GM12878 (cell line): ENCODE data around the gene ARHGEF33. TPM values are rescaled to one million over a fixed set of nuclear protein-coding genes. Genes with fewer than 3 reads are reported as not detected.

Experiments used
- ATAC-seq: fragments of 200-7000 bp; cut with Tn5 transposase; 3 replicates; pipeline ENCODE4 v1.9.1; 2020; ENCODE audit warnings: mild to moderate bottlenecking, moderate library complexity
- BruUV-seq: library from RNA; stranded (reverse); fragments of 400-500 nt; replicated peaks from 2 replicates; lab custom pipeline; 2021; lab: Mats Ljungman, UMichigan
- CTCF ChIA-PET: fragments of 300-600 bp; sonication (Branson Sonifier 250); formaldehyde crosslinking; extraction: SDS; loops from one replicate; lab custom pipeline; 2021; ENCODE audit warnings: inconsistent platforms; lab: Yijun Ruan, JAX
- POLR2A ChIA-PET: fragments of 350-600 bp; formaldehyde crosslinking; extraction: SDS; loops from one replicate; lab custom pipeline; 2021; ENCODE audit warnings: inconsistent platforms; lab: Charles Lee
- RAD21 ChIA-PET: fragments of 300-600 bp; sonication (Branson Sonifier 250); formaldehyde crosslinking; loops from one replicate; lab custom pipeline; 2023; ENCODE audit warnings: antibody characterized with exemption; ENCODE audit not compliant: unreplicated experiment; lab: Charles Lee
- SMC1A ChIA-PET: fragments of 300-600 bp; sonication (Branson Sonifier 250); formaldehyde crosslinking; loops from one replicate; lab custom pipeline; 2023; ENCODE audit not compliant: unreplicated experiment, uncharacterized antibody; lab: Charles Lee
- DNase-seq: peaks from one replicate; pipeline ENCODE4 v3.0.0-alpha.2; 2011; ENCODE audit warnings: low read depth, low spot score
- FAIRE-seq: peaks from 3 replicates; lab custom pipeline; 2011; peaks lifted over from hg19 to GRCh38; lab: Jason Lieb, UNC
- H2AFZ ChIP-seq: 2 replicates; pipeline ENCODE4 v1.6.0; 2011; ENCODE audit warnings: low read depth, low read length, control low read depth; ENCODE audit not compliant: control insufficient read depth
- H3K27ac ChIP-seq: 2 replicates; pipeline ENCODE4 v1.5.1; 2011; ENCODE audit warnings: control low read depth; ENCODE audit not compliant: control insufficient read depth, insufficient read depth
- H3K27me3 ChIP-seq, 2 experiments: replicated peaks in 1 of 2; 2 replicates each; pipeline versions ENCODE4 v1.6.0 to v1.6.1; 2011; ENCODE audit warnings: low read length in 1 of 2; ENCODE audit not compliant: control insufficient read depth in 2 of 2, insufficient read depth in 2 of 2
- H3K36me3 ChIP-seq, 2 experiments: 2 replicates each; pipeline ENCODE4 v1.5.1; 2011; ENCODE audit warnings: low read length in 1 of 2; ENCODE audit not compliant: control insufficient read depth in 2 of 2, insufficient read depth in 2 of 2
- H3K4me1 ChIP-seq: 2 replicates; pipeline ENCODE4 v1.6.1; 2011; ENCODE audit warnings: mild to moderate bottlenecking, low read length, moderate library complexity, mixed read lengths; ENCODE audit not compliant: control insufficient read depth, insufficient read depth
- H3K4me2 ChIP-seq: 2 replicates; pipeline ENCODE4 v1.6.0; 2011; ENCODE audit warnings: control low read depth; ENCODE audit not compliant: control insufficient read depth, insufficient read depth
- H3K4me3 ChIP-seq: fragments of 200-600 bp; sonication (generic); 2 replicates; pipeline ENCODE4 v1.5.1; 2016
- H3K79me2 ChIP-seq: 2 replicates; pipeline ENCODE4 v1.6.0; 2011; ENCODE audit warnings: low read length; ENCODE audit not compliant: control insufficient read depth, insufficient read depth
- H3K9ac ChIP-seq: 2 replicates; pipeline ENCODE4 v1.8.0; 2011; ENCODE audit warnings: low read length, control low read depth, mixed read lengths; ENCODE audit not compliant: control insufficient read depth, insufficient read depth
- H3K9me3 ChIP-seq: replicated peaks from 3 replicates; pipeline ENCODE4 v1.5.1; 2011; ENCODE audit warnings: mild to moderate bottlenecking, low read length; ENCODE audit not compliant: control insufficient read depth, insufficient read depth
- H4K20me1 ChIP-seq: 2 replicates; pipeline ENCODE4 v1.6.0; 2011; ENCODE audit not compliant: control insufficient read depth, insufficient read depth
- BACH1 ChIP-seq: fragments of 450-650 bp; IDR thresholded peaks from 2 replicates; pipeline ENCODE4 v1.6.1; 2017; ENCODE audit warnings: mild to moderate bottlenecking, borderline replicate concordance
- NFIC ChIP-seq: IDR thresholded peaks from 2 replicates; pipeline ENCODE4 v1.6.1; 2012; ENCODE audit warnings: low read depth, mild to moderate bottlenecking, inconsistent platforms, low read length, moderate library complexity
- RAD51 ChIP-seq: fragments of 450-650 bp; IDR thresholded peaks from 2 replicates; pipeline ENCODE4 v1.6.1; 2016; ENCODE audit warnings: moderate library complexity, mild to moderate bottlenecking, inconsistent platforms
- STAT3 ChIP-seq: IDR thresholded peaks from 2 replicates; pipeline ENCODE4 v1.6.1; 2011; ENCODE audit warnings: low read depth, low read length, improper control_type of control experiment
- TAF1 ChIP-seq: IDR thresholded peaks from 2 replicates; pipeline ENCODE4 v1.6.1; 2011; ENCODE audit warnings: mild to moderate bottlenecking, low read depth, low read length, borderline replicate concordance
- WGBS: methylation state at CpG from one replicate; pipeline ENCODE4 v1.1.6; 2016; ENCODE audit warnings: low lambda C conversion rate; ENCODE audit not compliant: insufficient replicate concordance, insufficient coverage; ENCODE audit errors: missing lambda C conversion rate; 5-methylcytosine and 5-hydroxymethylcytosine counted together
- in situ Hi-C: fragments of 300-500 bp; cut with MboI; formaldehyde crosslinking; loops from 9 replicates; pipeline ENCODE4 v1.14.3; 2018; ENCODE audit warnings: mixed read lengths
- intact Hi-C: fragments of 100-400 bp; cut with micrococcal nuclease; formaldehyde crosslinking; loops from one replicate; pipeline ENCODE4 v1.14.2; 2022; ENCODE audit not compliant: unreplicated experiment
- polyA plus RNA-seq, 11 experiments: library from polyadenylated mRNA; depleted of rRNA in 4 of 11; unstranded in 6 of 11; stranded (reverse) in 5 of 11; fragments of >200 nt; fragmentation: Nextera tagmentation in 4 of 11; fragmentation: Illumina TruSeq in 1 of 11; extraction: Ambion mirVana in 4 of 11; extraction: Trizol in 1 of 11; gene quantifications; 1 replicate in 1 of 11; 2 replicates in 10 of 11; pipeline versions ENCODE4 v1.2.1 to v1.2.3, GENCODE V29; 2011 to 2016; ENCODE audit warnings: inconsistent platforms in 2 of 11, missing spikeins in 2 of 11, low read depth in 1 of 11
- total RNA-seq, 4 experiments: library from RNA; depleted of rRNA in 3 of 4; stranded (reverse); fragments of >200 nt in 3 of 4; fragmentation: Illumina TruSeq in 1 of 4; extraction: Trizol in 1 of 4; gene quantifications; 2 replicates each; pipeline versions ENCODE4 v1.2.1 to v1.2.3, GENCODE V29; 2013 to 2021
- TF ChIP-seq, protein P1 (sequence below): fragments of 450-650 bp; IDR thresholded peaks from 2 replicates; pipeline ENCODE4 v1.6.1; 2016; ENCODE audit warnings: mild to moderate bottlenecking

ARHGEF33 gene
- total and polyA plus RNA-seq, 10 of the 15 experiments (the other 5 are each of a cell fraction or from before 2014, with no cell fraction given) = 0.01 to 0.08 (median 0.05) TPM; not detected in 4

DNA sequence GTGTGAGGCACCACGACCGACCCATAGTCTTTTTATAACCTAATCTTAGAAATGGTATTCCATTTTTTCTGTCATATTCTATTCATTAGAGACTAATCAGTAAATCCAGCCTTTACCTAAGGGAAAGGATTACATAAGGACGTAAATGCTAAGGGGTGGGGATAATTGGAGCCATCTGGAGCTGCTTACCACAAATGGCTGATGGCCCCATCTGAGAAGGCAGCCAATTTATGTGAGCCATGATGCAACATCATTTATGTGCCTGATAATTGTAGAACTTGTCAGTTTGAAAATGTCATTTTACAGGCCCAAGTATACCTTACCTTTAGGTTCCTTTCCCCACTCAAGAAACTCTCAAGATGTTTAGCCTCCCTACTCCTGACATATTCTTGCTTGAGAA lies 44.0 kb downstream of the ARHGEF33 start:
- ChIA-PET CTCF (no interaction called here), SMC1A (no interaction called here), POLR2A (no interaction called here), RAD21 (no interaction called here)
- no peak overlapping the region for H3K4me2 ChIP-seq
- FAIRE-seq (no peak), DNase-seq (no peak), ATAC-seq (no peak)
- no peak overlapping the region for H2AFZ ChIP-seq
- in situ Hi-C loops = no loop called here
- no peaks in the 10 kb centered on the region; a peak in 1 of 4 replicates for H3K27me3 ChIP-seq
- H3K79me2 ChIP-seq = no peaks in the 10 kb centered on the region
- H3K4me1 ChIP-seq = no peaks in the 10 kb centered on the region
- no peak overlapping the region for H3K9ac ChIP-seq
- 60% methylated on average over 3 of the region's 3 CpGs for WGBS
- H3K27ac ChIP-seq = no peak overlapping the region
- no peaks in the 10 kb centered on the region for H3K9me3 ChIP-seq
- BruUV-seq = no TSS peak
- TF ChIP-seq NFIC (no peak), RAD51 (no peak), TAF1 (no peak)
- H3K36me3 ChIP-seq = no peaks in the 10 kb centered on the region
- intact Hi-C loops = no loop called here
- H4K20me1 ChIP-seq = no peaks in the 10 kb centered on the region
- H3K4me3 ChIP-seq = no peak overlapping the region

GRCh38 chr2:38934742-38935141 lies 45.1 kb downstream of the ARHGEF33 start:
- no peak for FAIRE-seq
- H3K4me1 ChIP-seq = no peaks in the 10 kb centered on the region
- in situ Hi-C loops (no loop called here), intact Hi-C loops (no loop called here)
- H3K27me3 ChIP-seq = no peaks in the 10 kb centered on the region; a peak in 1 of 4 replicates
- H3K36me3 ChIP-seq = no peaks in the 10 kb centered on the region
- H3K4me3 ChIP-seq = no peak overlapping the region
- no peak overlapping the region for H3K9ac ChIP-seq
- ChIA-PET SMC1A (interaction anchor here (0.6 kb wide), 1 partner anchor 97 kb away, joined by 3 read pairs; no protein-coding TSS in a partner anchor), RAD21 (no interaction called here), POLR2A (interaction anchor here (0.6 kb wide), 1 partner anchor 189 kb away, joined by 3 read pairs; no protein-coding TSS in a partner anchor), CTCF (interaction anchor here (0.6 kb wide), 1 partner anchor 355 kb away, joined by 3 read pairs; no protein-coding TSS in a partner anchor)
- no peak overlapping the region for H3K27ac ChIP-seq
- H2AFZ ChIP-seq = no peak overlapping the region
- DNase-seq = no peak
- H3K79me2 ChIP-seq = no peaks in the 10 kb centered on the region
- H4K20me1 ChIP-seq = no peaks in the 10 kb centered on the region
- BruUV-seq = no TSS peak
- no peaks in the 10 kb centered on the region for H3K9me3 ChIP-seq
- no peak overlapping the region for H3K4me2 ChIP-seq
- no peak for ATAC-seq
- 0% methylated on average over 5 of the region's 5 CpGs for WGBS
- no peak for TF ChIP-seq BACH1
- TF ChIP-seq, protein P1, sequence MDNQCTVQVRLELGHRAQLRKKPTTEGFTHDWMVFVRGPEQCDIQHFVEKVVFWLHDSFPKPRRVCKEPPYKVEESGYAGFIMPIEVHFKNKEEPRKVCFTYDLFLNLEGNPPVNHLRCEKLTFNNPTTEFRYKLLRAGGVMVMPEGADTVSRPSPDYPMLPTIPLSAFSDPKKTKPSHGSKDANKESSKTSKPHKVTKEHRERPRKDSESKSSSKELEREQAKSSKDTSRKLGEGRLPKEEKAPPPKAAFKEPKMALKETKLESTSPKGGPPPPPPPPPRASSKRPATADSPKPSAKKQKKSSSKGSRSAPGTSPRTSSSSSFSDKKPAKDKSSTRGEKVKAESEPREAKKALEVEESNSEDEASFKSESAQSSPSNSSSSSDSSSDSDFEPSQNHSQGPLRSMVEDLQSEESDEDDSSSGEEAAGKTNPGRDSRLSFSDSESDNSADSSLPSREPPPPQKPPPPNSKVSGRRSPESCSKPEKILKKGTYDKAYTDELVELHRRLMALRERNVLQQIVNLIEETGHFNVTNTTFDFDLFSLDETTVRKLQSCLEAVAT = no peak
- no peak for TF ChIP-seq STAT3
